Liver (tissue), 9 donors: ENCODE results near the gene VPS37B. TPM values are rescaled to one million over a fixed set of nuclear protein-coding genes. Genes with fewer than 3 reads are reported as not detected.
A peak's percentile ranks its signal among the peaks of the same experiment; 100 is the strongest.

Source experiments
- DNase-seq: peaks from one replicate; pipeline ENCODE4 v3.0.0-alpha.2; 2017; ENCODE audit warnings: low spot score
- H3K27ac ChIP-seq, 2 donors: one replicate each; pipeline ENCODE4 v1.7.0; 2013; ENCODE audit warnings: inconsistent platforms in 2 of 2, low read length in 2 of 2, control low read depth in 1 of 2, low read depth in 1 of 2, mild to moderate bottlenecking in 1 of 2
- H3K27me3 ChIP-seq, 4 donors: one replicate each; pipeline versions ENCODE4 v1.6.1 to v1.7.0; 2013; ENCODE audit warnings: low read length in 3 of 4, inconsistent platforms in 1 of 4, mild to moderate bottlenecking in 1 of 4, moderate library complexity in 1 of 4; ENCODE audit not compliant: control insufficient read depth in 4 of 4, insufficient read depth in 4 of 4
- H3K36me3 ChIP-seq, 4 donors: one replicate each; pipeline versions ENCODE4 v1.6.1 to v1.7.0; 2013; ENCODE audit warnings: low read length in 3 of 4, mild to moderate bottlenecking in 3 of 4, low read depth in 1 of 4, moderate library complexity in 1 of 4; ENCODE audit not compliant: control insufficient read depth in 4 of 4, insufficient read depth in 3 of 4
- H3K4me1 ChIP-seq, 4 donors: one replicate each; pipeline versions ENCODE4 v1.6.1 to v1.7.0; 2013; ENCODE audit warnings: low read length in 3 of 4, mild to moderate bottlenecking in 3 of 4, moderate library complexity in 1 of 4; ENCODE audit not compliant: control insufficient read depth in 4 of 4, insufficient read depth in 4 of 4
- H3K4me3 ChIP-seq, 3 donors: one replicate each; pipeline versions ENCODE4 v1.6.1 to v1.7.0; 2013; ENCODE audit warnings: low read length in 3 of 3, control low read depth in 1 of 3, low read depth in 1 of 3, mild to moderate bottlenecking in 1 of 3
- H3K9ac ChIP-seq, 2 donors: one replicate each; pipeline ENCODE4 v1.7.0; 2013; ENCODE audit warnings: low read length in 2 of 2, mild to moderate bottlenecking in 2 of 2, moderate library complexity in 2 of 2, control low read depth in 1 of 2, low read depth in 1 of 2
- H3K9me3 ChIP-seq, 4 donors: one replicate each; pipeline versions ENCODE4 v1.6.1 to v1.7.0; 2013; ENCODE audit warnings: low read length in 3 of 4; ENCODE audit not compliant: control insufficient read depth in 4 of 4
- JUND ChIP-seq, 2 donors: IDR thresholded peaks; 2 replicates each; pipeline ENCODE4 v1.6.1; 2016; ENCODE audit warnings: antibody characterized with exemption in 2 of 2
- NR2F2 ChIP-seq: IDR thresholded peaks from 2 replicates; pipeline ENCODE4 v1.6.1; 2016; ENCODE audit warnings: antibody characterized with exemption
- RAD21 ChIP-seq, 2 donors: IDR thresholded peaks; 2 replicates each; pipeline ENCODE4 v1.6.1; 2016; ENCODE audit warnings: antibody characterized with exemption in 2 of 2, mild to moderate bottlenecking in 2 of 2
- RXRA ChIP-seq, 2 donors: IDR thresholded peaks; 2 replicates each; pipeline ENCODE4 v1.6.1; 2017 to 2018; ENCODE audit warnings: antibody characterized with exemption in 2 of 2, mild to moderate bottlenecking in 1 of 2
- SP1 ChIP-seq: IDR thresholded peaks from 2 replicates; pipeline ENCODE4 v1.6.1; 2018; ENCODE audit warnings: antibody characterized with exemption, mild to moderate bottlenecking
- YY1 ChIP-seq: IDR thresholded peaks from 2 replicates; pipeline ENCODE4 v1.6.1; 2016; ENCODE audit warnings: antibody characterized with exemption, mild to moderate bottlenecking
- ZBTB33 ChIP-seq: IDR thresholded peaks from 2 replicates; pipeline ENCODE4 v1.6.1; 2016; ENCODE audit warnings: antibody characterized with exemption
- WGBS: extraction: QIAGEN DNeasy Blood & Tissue Kit; methylation state at CpG from one replicate; pipeline ENCODE4 v1.1.7; 2013; 5-methylcytosine and 5-hydroxymethylcytosine counted together
- polyA plus RNA-seq, 2 donors: library from polyadenylated mRNA; stranded (reverse) in 1 of 2; unstranded in 1 of 2; fragments of 200-250 nt in 1 of 2; fragments of >200 nt in 1 of 2; fragmentation: Nextera tagmentation in 1 of 2; extraction: Ambion mirVana in 1 of 2; gene quantifications; one replicate each; pipeline versions ENCODE4 v1.2.1 to v1.2.3, GENCODE V29; 2013 to 2015
- total RNA-seq, 2 donors: library from RNA; depleted of rRNA; stranded (reverse); fragments of >200 nt; gene quantifications; one replicate each; pipeline ENCODE4 v1.2.3, GENCODE V29; 2014
- TF ChIP-seq, protein P1 (sequence below): IDR thresholded peaks from 2 replicates; pipeline ENCODE4 v1.6.1; 2016; ENCODE audit warnings: antibody characterized with exemption, mild to moderate bottlenecking
- donor health status: healthy.
- donor health status: healthy.
- donor health status: healthy.
- donor health status: healthy.
- donor health status: healthy.

The VPS37B gene
- total and polyA plus RNA-seq, 4 donors: 2.3 to 6.8 (median 3.8) TPM

DNA sequence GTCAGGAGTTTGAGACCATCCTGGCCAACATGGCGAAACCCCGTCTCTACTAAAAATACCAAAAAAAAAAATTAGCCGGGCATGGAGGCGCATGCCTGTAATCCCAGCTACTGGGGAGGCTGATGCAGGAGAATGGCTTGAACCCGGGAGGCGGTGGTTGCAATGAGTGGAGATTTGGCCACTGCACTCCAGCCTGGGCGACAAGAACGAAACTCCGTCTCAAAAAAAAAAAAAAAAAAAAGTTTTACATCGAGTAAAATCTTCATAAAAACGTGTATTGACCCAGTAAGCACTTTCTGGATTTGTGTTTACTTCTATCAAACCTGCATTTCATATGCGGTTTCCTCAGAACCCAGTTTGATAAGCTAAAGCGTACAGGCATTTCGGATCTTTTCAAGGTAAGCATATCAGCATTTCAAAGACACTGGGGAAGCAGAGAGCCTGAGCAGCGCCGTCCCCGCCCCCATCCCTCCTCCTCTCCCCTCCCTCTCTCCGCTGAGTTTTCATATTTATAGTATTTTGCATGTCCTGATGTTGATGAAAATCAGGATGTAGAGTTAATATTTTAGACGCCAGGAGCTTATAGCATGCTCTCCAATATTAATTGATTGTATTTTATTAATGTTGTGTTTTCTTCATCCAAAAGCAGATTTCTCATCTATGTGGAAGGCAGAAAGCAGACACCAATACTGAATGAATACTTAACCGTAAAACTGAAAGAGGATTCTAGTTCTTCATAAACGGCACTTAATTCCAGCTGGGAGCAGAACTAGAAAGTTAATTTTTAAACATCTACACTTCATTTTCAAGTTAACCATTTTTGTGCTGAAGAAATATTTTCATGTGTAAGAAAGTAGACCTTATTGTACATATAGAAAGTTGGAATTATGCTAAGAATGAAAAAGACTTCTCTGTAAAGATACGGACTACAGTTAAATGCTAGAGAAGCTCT is 69.9 kb downstream of the VPS37B start:
- WGBS: 14% methylated on average over 22 of the region's 22 CpGs

GRCh38 chr12:122823429-122823828 is 72.5 kb downstream of the VPS37B start:
- TF ChIP-seq RAD21 (IDR thresholded peaks at IDR 0.05) (no peak), NR2F2 (no peak), RXRA (IDR thresholded peaks at IDR 0.05) (no peak)
- TF ChIP-seq, protein P1, sequence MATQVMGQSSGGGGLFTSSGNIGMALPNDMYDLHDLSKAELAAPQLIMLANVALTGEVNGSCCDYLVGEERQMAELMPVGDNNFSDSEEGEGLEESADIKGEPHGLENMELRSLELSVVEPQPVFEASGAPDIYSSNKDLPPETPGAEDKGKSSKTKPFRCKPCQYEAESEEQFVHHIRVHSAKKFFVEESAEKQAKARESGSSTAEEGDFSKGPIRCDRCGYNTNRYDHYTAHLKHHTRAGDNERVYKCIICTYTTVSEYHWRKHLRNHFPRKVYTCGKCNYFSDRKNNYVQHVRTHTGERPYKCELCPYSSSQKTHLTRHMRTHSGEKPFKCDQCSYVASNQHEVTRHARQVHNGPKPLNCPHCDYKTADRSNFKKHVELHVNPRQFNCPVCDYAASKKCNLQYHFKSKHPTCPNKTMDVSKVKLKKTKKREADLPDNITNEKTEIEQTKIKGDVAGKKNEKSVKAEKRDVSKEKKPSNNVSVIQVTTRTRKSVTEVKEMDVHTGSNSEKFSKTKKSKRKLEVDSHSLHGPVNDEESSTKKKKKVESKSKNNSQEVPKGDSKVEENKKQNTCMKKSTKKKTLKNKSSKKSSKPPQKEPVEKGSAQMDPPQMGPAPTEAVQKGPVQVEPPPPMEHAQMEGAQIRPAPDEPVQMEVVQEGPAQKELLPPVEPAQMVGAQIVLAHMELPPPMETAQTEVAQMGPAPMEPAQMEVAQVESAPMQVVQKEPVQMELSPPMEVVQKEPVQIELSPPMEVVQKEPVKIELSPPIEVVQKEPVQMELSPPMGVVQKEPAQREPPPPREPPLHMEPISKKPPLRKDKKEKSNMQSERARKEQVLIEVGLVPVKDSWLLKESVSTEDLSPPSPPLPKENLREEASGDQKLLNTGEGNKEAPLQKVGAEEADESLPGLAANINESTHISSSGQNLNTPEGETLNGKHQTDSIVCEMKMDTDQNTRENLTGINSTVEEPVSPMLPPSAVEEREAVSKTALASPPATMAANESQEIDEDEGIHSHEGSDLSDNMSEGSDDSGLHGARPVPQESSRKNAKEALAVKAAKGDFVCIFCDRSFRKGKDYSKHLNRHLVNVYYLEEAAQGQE: no peak
- no peak overlapping the region for H3K4me3 ChIP-seq
- H3K27me3 ChIP-seq: no peaks in the 10 kb centered on the region
- peaks cover 0 to 10% (median 7%) of the 10 kb centered on the region in 4 donors for H3K4me1 ChIP-seq
- no peak overlapping the region for H3K9ac ChIP-seq
- DNase-seq: no peak
- no peaks in the 10 kb centered on the region for H3K9me3 ChIP-seq
- 63% methylated on average over 11 of the region's 11 CpGs for WGBS
- H3K36me3 ChIP-seq: no peaks in the 10 kb centered on the region
- no peak overlapping the region for H3K27ac ChIP-seq

More for the DNA sequence above, 69.9 kb downstream of the VPS37B start:
- Histone ChIP-seq H3K27ac (peak overlapping the region; percentile 43 to 65), H3K27me3 (no peaks in the 10 kb centered on the region), H3K9ac (peak overlapping the region; percentile 54 to 74), H3K9me3 (no peaks in the 10 kb centered on the region), H3K36me3 (no peaks in the 10 kb centered on the region), H3K4me1 (peaks cover 0 to 10% (median 7%) of the 10 kb centered on the region in 4 donors), H3K4me3 (peak overlapping the region; percentile 56 to 72 (median 66))
- no peak for TF ChIP-seq SP1
- TF ChIP-seq YY1: peak; percentile 38
- TF ChIP-seq, protein P1: no peak
- TF ChIP-seq JUND (IDR thresholded peaks at IDR 0.05): no peak
- TF ChIP-seq NR2F2: no peak
- no peak for TF ChIP-seq ZBTB33
- no peak for DNase-seq
